Vagina (tissue), 2 donors: ENCODE data around the gene NR4A1. TPM values are rescaled to one million over a fixed set of nuclear protein-coding genes. Genes with fewer than 3 reads are reported as not detected.

Experiments
- DNase-seq, 2 donors: peaks; one replicate each; pipeline ENCODE4 v3.0.0-alpha.2; 2017; ENCODE audit errors: extremely low spot score in 2 of 2
- H3K27ac ChIP-seq: fragments of 200-600 bp; sonication (generic); one replicate; pipeline ENCODE4 v1.5.1; 2019
- H3K27me3 ChIP-seq: fragments of 200-600 bp; sonication (generic); one replicate; pipeline ENCODE4 v1.5.1; 2019
- H3K36me3 ChIP-seq, 2 donors: fragments of 200-600 bp; sonication (generic); one replicate each; pipeline ENCODE4 v1.5.1; 2017 to 2019
- H3K4me1 ChIP-seq: fragments of 200-600 bp; sonication (generic); one replicate; pipeline ENCODE4 v1.5.1; 2019
- H3K4me3 ChIP-seq, 2 donors: fragments of 200-600 bp; sonication (generic); 1 replicate in 1 of 2; 2 replicates in 1 of 2; pipeline ENCODE4 v1.5.1; 2016 to 2019
- H3K9me3 ChIP-seq: fragments of 200-600 bp; sonication (generic); one replicate; pipeline ENCODE4 v1.5.1; 2019
- CTCF ChIP-seq, 3 experiments: fragments of 450-650 bp in 2 of 3; fragments of 200-600 bp in 1 of 3; sonication (generic) in 1 of 3; IDR thresholded peaks; one replicate each; pipeline ENCODE4 v1.5.1; 2017 to 2019; ENCODE audit warnings: antibody characterized with exemption in 3 of 3, mild to moderate bottlenecking in 2 of 3, moderate library complexity in 2 of 3
- POLR2A ChIP-seq, 2 donors: fragments of 450-650 bp; IDR thresholded peaks; one replicate each; pipeline ENCODE4 v1.6.1; 2017; ENCODE audit warnings: antibody characterized with exemption in 2 of 2, mild to moderate bottlenecking in 2 of 2, moderate library complexity in 2 of 2
- POLR2AphosphoS5 ChIP-seq, 2 donors: sonication (generic); formaldehyde crosslinking; IDR thresholded peaks; one replicate each; pipeline ENCODE4 v1.9.0; 2017; ENCODE audit warnings: antibody characterized with exemption in 2 of 2, mild to moderate bottlenecking in 2 of 2, low read depth in 1 of 2; ENCODE audit not compliant: insufficient read depth in 1 of 2
- intact Hi-C: fragments of 100-400 bp; cut with DNase I; formaldehyde crosslinking; loops from one replicate; pipeline ENCODE4 v1.15.1; 2023
- total RNA-seq: library from RNA; depleted of rRNA; stranded (reverse); fragments of >200 nt; gene quantifications from one replicate; pipeline ENCODE4 v1.2.3, GENCODE V29; 2016

The NR4A1 gene
- total RNA-seq, 1 donor from 2014 or later = 465 TPM

- no peak for DNase-seq
- H3K4me3 ChIP-seq = no peak overlapping the region
- no peaks in the 10 kb centered on the region for H3K9me3 ChIP-seq
- H3K36me3 ChIP-seq = peaks cover 0 to 13% of the 10 kb centered on the region in 2 donors
- H3K27ac ChIP-seq = peak overlapping the region; percentile 49
- no peaks in the 10 kb centered on the region for H3K4me1 ChIP-seq
- H3K27me3 ChIP-seq = no peaks in the 10 kb centered on the region
- intact Hi-C loops = no loop called here
- TF ChIP-seq POLR2A (IDR thresholded peaks at IDR 0.05) (no peak), CTCF (IDR thresholded peaks at IDR 0.05) (no peak), POLR2AphosphoS5 (IDR thresholded peaks at IDR 0.05; ENCODE audit: insufficient read depth in 1 of 2, low read depth in 1 of 2) (no peak)
These were observed 11.2 kb downstream of the NR4A1 start for GRCh38 chr12:52062167-52063081.

DNA sequence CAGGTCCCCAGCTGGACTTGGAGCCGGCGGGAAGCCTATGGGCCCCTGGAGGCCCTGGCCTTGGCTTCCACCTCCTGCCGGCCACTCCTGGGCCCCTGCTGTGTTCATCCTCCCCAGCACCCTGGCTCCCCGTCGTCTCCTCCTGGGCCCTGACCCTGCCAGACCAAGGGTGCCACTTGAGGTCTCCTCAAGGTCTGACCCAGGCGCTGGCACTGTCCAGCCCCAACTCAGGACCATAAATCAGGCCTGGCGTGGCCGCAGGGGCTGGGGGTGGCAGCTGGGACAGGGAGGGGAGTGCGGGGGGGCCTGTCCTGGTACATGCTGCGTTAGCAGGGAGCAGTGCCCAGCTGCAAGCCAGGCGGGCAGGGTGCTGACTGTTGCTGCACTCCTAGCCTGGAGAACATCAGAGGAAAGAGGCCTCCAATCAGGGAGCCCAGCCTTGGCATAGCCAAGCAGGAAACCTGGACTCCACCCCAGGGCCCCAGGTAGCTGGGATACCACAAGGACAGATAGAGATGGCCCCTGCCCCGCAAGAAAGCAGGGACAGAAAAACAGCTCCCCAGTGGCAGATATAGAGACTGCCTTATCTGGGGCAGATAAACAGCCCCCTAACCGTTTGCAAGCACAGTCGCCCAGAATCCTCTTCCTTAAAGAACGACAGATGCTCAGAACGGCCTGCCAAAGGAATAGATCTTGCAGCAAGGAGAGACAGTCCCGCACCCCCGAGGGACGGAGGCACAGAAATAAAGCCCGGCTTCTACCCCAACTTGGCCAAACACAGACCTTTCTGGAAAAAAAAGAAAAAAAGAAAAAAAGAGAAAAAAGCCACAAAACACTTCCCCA, 12.1 kb downstream of the NR4A1 start:
- no peaks in the 10 kb centered on the region for H3K4me1 ChIP-seq
- H3K9me3 ChIP-seq = no peaks in the 10 kb centered on the region
- intact Hi-C loops = no loop called here
- peak overlapping the region; percentile 49 for H3K27ac ChIP-seq
- no peak for DNase-seq
- no peaks in the 10 kb centered on the region for H3K27me3 ChIP-seq
- TF ChIP-seq CTCF (IDR thresholded peaks at IDR 0.05) (no peak), POLR2A (IDR thresholded peaks at IDR 0.05) (no peak), POLR2AphosphoS5 (IDR thresholded peaks at IDR 0.05; ENCODE audit: insufficient read depth in 1 of 2, low read depth in 1 of 2) (no peak)
- no peak overlapping the region for H3K4me3 ChIP-seq
- peaks cover 0 to 6% of the 10 kb centered on the region in 2 donors for H3K36me3 ChIP-seq

GRCh38 chr12:52063981-52064649, 12.9 kb downstream of the NR4A1 start:
- no peak for TF ChIP-seq CTCF (IDR thresholded peaks at IDR 0.05)
- peak in 1 of 2 donors; percentile 58 for TF ChIP-seq POLR2AphosphoS5 (IDR thresholded peaks at IDR 0.05; ENCODE audit: insufficient read depth in 1 of 2, low read depth in 1 of 2)
- TF ChIP-seq POLR2A (IDR thresholded peaks at IDR 0.05) = no peak
- DNase-seq = no peak
- Histone ChIP-seq H3K4me1 (peaks cover 3% of the 10 kb centered on the region), H3K27me3 (no peaks in the 10 kb centered on the region), H3K9me3 (no peaks in the 10 kb centered on the region), H3K4me3 (no peak overlapping the region), H3K36me3 (no peaks in the 10 kb centered on the region), H3K27ac (peak overlapping the region; percentile 49)
- intact Hi-C loops = no loop called here

DNA sequence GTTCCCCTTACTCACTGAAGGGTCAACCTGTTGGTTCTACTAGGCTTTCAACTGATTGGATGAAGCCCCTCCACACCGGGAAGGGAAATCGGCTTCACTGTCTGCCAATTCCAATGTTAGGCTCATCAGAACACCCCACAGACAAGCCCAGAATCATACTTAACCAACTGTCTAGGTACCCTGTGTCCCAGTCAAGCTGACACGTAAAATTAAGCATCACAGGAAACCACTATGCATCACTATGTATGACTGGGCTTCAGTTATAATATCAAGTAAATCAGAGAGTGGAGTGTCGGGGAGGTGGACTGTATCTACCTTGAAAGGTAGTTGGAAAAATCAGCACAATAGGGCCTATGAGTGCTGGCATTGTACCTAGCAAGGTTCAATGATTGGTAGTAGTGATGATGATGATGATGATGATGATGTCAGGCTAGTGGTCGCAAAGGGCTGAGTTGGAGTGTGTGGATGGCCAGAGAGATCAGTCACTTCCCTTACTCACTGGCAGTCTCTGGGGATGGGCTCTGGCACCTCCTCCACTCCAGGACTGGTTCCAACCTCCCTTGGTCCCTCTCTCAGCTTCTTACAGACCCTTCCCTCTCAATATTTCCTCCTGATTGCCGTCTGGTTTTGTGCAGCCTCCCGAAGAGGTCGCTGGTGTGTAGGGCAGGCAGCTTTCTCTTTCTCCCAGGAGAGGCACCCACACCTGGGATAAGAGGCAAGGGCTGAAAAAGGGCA, 15.3 kb downstream of the NR4A1 start:
- Histone ChIP-seq H3K27ac (no peak overlapping the region), H3K4me3 (no peak overlapping the region), H3K36me3 (no peaks in the 10 kb centered on the region), H3K9me3 (no peaks in the 10 kb centered on the region), H3K27me3 (no peaks in the 10 kb centered on the region), H3K4me1 (peaks cover 20% of the 10 kb centered on the region)
- no peak for TF ChIP-seq POLR2AphosphoS5 (IDR thresholded peaks at IDR 0.05; ENCODE audit: insufficient read depth in 1 of 2, low read depth in 1 of 2)
- no peak for TF ChIP-seq POLR2A (IDR thresholded peaks at IDR 0.05)
- no peak for TF ChIP-seq CTCF (IDR thresholded peaks at IDR 0.05)
- DNase-seq = no peak
- intact Hi-C loops = no loop called here
